ENCODE measurements around the gene TMEM89.

TMEM89 gene

DNA sequence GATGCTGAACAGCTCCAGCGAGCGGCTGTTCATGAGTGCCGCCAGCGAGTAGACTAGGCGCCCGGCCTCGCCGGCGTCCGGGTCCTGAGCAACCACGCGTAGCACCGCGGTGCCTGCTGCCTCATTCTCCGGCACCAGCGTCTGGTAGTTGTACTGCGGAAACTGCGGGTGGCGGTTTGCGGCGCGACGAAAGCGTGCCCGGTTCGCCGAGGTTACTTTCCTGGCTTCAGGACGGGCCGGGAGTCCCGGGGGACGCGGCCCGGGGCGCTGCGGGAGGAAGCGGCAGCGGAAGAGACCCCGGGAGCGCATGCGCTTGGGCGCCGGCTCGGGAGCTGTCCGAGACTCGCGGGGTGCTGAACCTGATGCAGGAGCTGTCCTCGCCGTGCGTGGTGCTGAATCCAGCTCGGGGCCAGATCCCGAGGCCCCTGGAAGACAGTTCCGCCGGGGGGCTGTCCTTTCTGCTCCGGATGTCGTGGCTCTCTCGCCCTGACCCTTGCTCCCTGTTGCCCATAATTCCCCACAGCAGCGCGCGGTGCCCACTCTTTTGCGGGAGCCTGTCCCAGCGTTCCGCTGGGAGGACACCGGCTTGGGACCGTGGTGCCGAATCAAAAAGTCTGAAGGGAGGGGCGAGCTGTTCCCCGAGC lies 40.1 kb upstream of the TMEM89 start (continued):
- TF ChIP-seq ZNF830 (tag by site-specific recombination; IDR thresholded peaks at IDR 0.05; ENCODE audit: low read depth) = no peak
- no peak for TF ChIP-seq ZNF121 (tag by site-specific recombination; IDR thresholded peaks at IDR 0.05)
- TF ChIP-seq, protein P1, sequence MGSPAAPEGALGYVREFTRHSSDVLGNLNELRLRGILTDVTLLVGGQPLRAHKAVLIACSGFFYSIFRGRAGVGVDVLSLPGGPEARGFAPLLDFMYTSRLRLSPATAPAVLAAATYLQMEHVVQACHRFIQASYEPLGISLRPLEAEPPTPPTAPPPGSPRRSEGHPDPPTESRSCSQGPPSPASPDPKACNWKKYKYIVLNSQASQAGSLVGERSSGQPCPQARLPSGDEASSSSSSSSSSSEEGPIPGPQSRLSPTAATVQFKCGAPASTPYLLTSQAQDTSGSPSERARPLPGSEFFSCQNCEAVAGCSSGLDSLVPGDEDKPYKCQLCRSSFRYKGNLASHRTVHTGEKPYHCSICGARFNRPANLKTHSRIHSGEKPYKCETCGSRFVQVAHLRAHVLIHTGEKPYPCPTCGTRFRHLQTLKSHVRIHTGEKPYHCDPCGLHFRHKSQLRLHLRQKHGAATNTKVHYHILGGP (tag by site-specific recombination; IDR thresholded peaks at IDR 0.05) = no peak
- no peak for TF ChIP-seq ZNF473 (tag by site-specific recombination; IDR thresholded peaks at IDR 0.05)
- TF ChIP-seq GLI4 (tag by site-specific recombination; IDR thresholded peaks at IDR 0.05) = no peak
- TF ChIP-seq, protein P2, sequence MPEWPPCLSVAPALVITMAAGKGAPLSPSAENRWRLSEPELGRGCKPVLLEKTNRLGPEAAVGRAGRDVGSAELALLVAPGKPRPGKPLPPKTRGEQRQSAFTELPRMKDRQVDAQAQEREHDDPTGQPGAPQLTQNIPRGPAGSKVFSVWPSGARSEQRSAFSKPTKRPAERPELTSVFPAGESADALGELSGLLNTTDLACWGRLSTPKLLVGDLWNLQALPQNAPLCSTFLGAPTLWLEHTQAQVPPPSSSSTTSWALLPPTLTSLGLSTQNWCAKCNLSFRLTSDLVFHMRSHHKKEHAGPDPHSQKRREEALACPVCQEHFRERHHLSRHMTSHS (tag by site-specific recombination; IDR thresholded peaks at IDR 0.05) = no peak
- TF ChIP-seq BCL11B (tag by site-specific recombination; IDR thresholded peaks at IDR 0.05; ENCODE audit: low read depth) = no peak
- no peak for TF ChIP-seq ZNF112 (tag by site-specific recombination; IDR thresholded peaks at IDR 0.05)
- TF ChIP-seq, protein P3, sequence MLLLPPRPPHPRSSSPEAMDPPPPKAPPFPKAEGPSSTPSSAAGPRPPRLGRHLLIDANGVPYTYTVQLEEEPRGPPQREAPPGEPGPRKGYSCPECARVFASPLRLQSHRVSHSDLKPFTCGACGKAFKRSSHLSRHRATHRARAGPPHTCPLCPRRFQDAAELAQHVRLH (tag by site-specific recombination; IDR thresholded peaks at IDR 0.05) = no peak
- no peak for TF ChIP-seq YY2 (tag by site-specific recombination; IDR thresholded peaks at IDR 0.05)
- TF ChIP-seq ZNF692 (tag by site-specific recombination; IDR thresholded peaks at IDR 0.05) = no peak
- no peak for TF ChIP-seq ZNF514 (tag by site-specific recombination; IDR thresholded peaks at IDR 0.05)
- TF ChIP-seq ZSCAN18 (tag by site-specific recombination; IDR thresholded peaks at IDR 0.05) = no peak
- no peak for TF ChIP-seq ZNF549 (tag by site-specific recombination; IDR thresholded peaks at IDR 0.05)
- TF ChIP-seq ZNF560 (tag by site-specific recombination; IDR thresholded peaks at IDR 0.05; ENCODE audit: borderline replicate concordance) = no peak
- TF ChIP-seq ZNF184 (tag by site-specific recombination; IDR thresholded peaks at IDR 0.05) = no peak
- no peak for TF ChIP-seq KLF7 (tag by site-specific recombination; IDR thresholded peaks at IDR 0.05; ENCODE audit: borderline replicate concordance)
- peak; percentile 74; the same call in 1 of the 2 replicates for TF ChIP-seq ZNF501 (tag by site-specific recombination; IDR thresholded peaks at IDR 0.05)
- no peak for TF ChIP-seq ZNF747 (tag by site-specific recombination; IDR thresholded peaks at IDR 0.05)
- TF ChIP-seq ZBTB17 (tag by site-specific recombination; IDR thresholded peaks at IDR 0.05) = 0 out of 2 replicates have a peak, but pooled peaks have one; percentile 20
- peak; percentile 29; the same call in 1 of the 2 replicates for TF ChIP-seq KLF10 (tag by site-specific recombination; IDR thresholded peaks at IDR 0.05)
- TF ChIP-seq, protein P4, sequence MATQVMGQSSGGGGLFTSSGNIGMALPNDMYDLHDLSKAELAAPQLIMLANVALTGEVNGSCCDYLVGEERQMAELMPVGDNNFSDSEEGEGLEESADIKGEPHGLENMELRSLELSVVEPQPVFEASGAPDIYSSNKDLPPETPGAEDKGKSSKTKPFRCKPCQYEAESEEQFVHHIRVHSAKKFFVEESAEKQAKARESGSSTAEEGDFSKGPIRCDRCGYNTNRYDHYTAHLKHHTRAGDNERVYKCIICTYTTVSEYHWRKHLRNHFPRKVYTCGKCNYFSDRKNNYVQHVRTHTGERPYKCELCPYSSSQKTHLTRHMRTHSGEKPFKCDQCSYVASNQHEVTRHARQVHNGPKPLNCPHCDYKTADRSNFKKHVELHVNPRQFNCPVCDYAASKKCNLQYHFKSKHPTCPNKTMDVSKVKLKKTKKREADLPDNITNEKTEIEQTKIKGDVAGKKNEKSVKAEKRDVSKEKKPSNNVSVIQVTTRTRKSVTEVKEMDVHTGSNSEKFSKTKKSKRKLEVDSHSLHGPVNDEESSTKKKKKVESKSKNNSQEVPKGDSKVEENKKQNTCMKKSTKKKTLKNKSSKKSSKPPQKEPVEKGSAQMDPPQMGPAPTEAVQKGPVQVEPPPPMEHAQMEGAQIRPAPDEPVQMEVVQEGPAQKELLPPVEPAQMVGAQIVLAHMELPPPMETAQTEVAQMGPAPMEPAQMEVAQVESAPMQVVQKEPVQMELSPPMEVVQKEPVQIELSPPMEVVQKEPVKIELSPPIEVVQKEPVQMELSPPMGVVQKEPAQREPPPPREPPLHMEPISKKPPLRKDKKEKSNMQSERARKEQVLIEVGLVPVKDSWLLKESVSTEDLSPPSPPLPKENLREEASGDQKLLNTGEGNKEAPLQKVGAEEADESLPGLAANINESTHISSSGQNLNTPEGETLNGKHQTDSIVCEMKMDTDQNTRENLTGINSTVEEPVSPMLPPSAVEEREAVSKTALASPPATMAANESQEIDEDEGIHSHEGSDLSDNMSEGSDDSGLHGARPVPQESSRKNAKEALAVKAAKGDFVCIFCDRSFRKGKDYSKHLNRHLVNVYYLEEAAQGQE (tag by site-specific recombination; IDR thresholded peaks at IDR 0.05) = peak; percentile 100
- no peak for TF ChIP-seq ZNF555 (tag by site-specific recombination; conservative IDR thresholded peaks at IDR 0.05)
- no peak for TF ChIP-seq ZNF146 (tag by site-specific recombination; IDR thresholded peaks at IDR 0.05)
- no peak for TF ChIP-seq ZNF23 (tag by site-specific recombination; IDR thresholded peaks at IDR 0.05; ENCODE audit: borderline replicate concordance)
- TF ChIP-seq ZNF792 (tag by site-specific recombination; IDR thresholded peaks at IDR 0.05) = no peak
- TF ChIP-seq GLI2 (tag by site-specific recombination; IDR thresholded peaks at IDR 0.05; ENCODE audit: borderline replicate concordance, low read depth) = no peak
- no peak for TF ChIP-seq ZNF398 (tag by site-specific recombination; IDR thresholded peaks at IDR 0.05)
- TF ChIP-seq TCF7L2 (IDR thresholded peaks at IDR 0.05; ENCODE audit: borderline replicate concordance, low read depth, low read length) = no peak
- TF ChIP-seq ZFHX2 (tag by site-specific recombination; conservative IDR thresholded peaks at IDR 0.05) = no peak

Data from HEK293 (cell line).